Measurements from ENCODE around the gene SAFB. TPM values are rescaled to one million over a fixed set of nuclear protein-coding genes. Genes with fewer than 3 reads are reported as not detected.

The SAFB gene
- total RNA-seq, 2 donors from 2014 or later, result 130 to 153 TPM

GRCh38 chr19:5713228-5713627, 90.3 kb downstream of the SAFB start:
- no peaks in the 10 kb centered on the region for H3K4me1 Mint-ChIP-seq
- WGBS, 2 experiments (ENCODE audit: insufficient coverage in 1 of 2, insufficient read length in 1 of 2), result 93 to 97% methylated on average over 5 to 9 of the region's 9 CpGs
- H3K36me3 ChIP-seq (ENCODE audit: control insufficient read depth, insufficient read depth, low read length), result peaks cover 64% of the 10 kb centered on the region
- no peak overlapping the region for H3K27ac ChIP-seq (ENCODE audit: low read depth, low read length)
- no peaks in the 10 kb centered on the region for H3K27me3 ChIP-seq (ENCODE audit: control insufficient read depth, insufficient read depth, low read length, poor library complexity, severe bottlenecking)
- no peak overlapping the region for H3K27ac Mint-ChIP-seq
- H3K9me3 ChIP-seq (ENCODE audit: control insufficient read depth, low read length), result no peaks in the 10 kb centered on the region
- no peaks in the 10 kb centered on the region for H3K27me3 Mint-ChIP-seq (ENCODE audit: insufficient read depth)
- H3K36me3 Mint-ChIP-seq (ENCODE audit: low read depth), result peaks cover 49% of the 10 kb centered on the region
- TF ChIP-seq, protein P1, sequence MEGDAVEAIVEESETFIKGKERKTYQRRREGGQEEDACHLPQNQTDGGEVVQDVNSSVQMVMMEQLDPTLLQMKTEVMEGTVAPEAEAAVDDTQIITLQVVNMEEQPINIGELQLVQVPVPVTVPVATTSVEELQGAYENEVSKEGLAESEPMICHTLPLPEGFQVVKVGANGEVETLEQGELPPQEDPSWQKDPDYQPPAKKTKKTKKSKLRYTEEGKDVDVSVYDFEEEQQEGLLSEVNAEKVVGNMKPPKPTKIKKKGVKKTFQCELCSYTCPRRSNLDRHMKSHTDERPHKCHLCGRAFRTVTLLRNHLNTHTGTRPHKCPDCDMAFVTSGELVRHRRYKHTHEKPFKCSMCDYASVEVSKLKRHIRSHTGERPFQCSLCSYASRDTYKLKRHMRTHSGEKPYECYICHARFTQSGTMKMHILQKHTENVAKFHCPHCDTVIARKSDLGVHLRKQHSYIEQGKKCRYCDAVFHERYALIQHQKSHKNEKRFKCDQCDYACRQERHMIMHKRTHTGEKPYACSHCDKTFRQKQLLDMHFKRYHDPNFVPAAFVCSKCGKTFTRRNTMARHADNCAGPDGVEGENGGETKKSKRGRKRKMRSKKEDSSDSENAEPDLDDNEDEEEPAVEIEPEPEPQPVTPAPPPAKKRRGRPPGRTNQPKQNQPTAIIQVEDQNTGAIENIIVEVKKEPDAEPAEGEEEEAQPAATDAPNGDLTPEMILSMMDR (conservative IDR thresholded peaks at IDR 0.05), result no peak
- no peak for DNase-seq
- no peaks in the 10 kb centered on the region for H3K9me3 Mint-ChIP-seq
- no peak overlapping the region for H3K9ac ChIP-seq (ENCODE audit: extremely low read depth, low read length, poor library complexity, severe bottlenecking)
- no peaks in the 10 kb centered on the region for H3K4me1 ChIP-seq (ENCODE audit: control insufficient read depth, insufficient read depth, low read length)
- no peak overlapping the region for H3K4me3 ChIP-seq (ENCODE audit: low read length)
- H3K4me3 Mint-ChIP-seq, result no peak overlapping the region

- Histone ChIP-seq H3K4me3 (ENCODE audit: low read length) (no peak overlapping the region), H3K36me3 (ENCODE audit: control insufficient read depth, insufficient read depth, low read length) (peaks cover 58% of the 10 kb centered on the region), H3K9me3 (ENCODE audit: control insufficient read depth, low read length) (no peaks in the 10 kb centered on the region), H3K27me3 (ENCODE audit: control insufficient read depth, insufficient read depth, low read length, poor library complexity, severe bottlenecking) (no peaks in the 10 kb centered on the region), H3K9ac (ENCODE audit: extremely low read depth, low read length, poor library complexity, severe bottlenecking) (no peak overlapping the region), H3K4me1 (ENCODE audit: control insufficient read depth, insufficient read depth, low read length) (peaks cover 3% of the 10 kb centered on the region), H3K27ac (ENCODE audit: low read depth, low read length) (no peak overlapping the region)
- H3K4me3 Mint-ChIP-seq, result no peak overlapping the region
- H3K4me1 Mint-ChIP-seq, result peaks cover 10% of the 10 kb centered on the region
- H3K9me3 Mint-ChIP-seq, result no peaks in the 10 kb centered on the region
- TF ChIP-seq, protein P1 (conservative IDR thresholded peaks at IDR 0.05), result no peak
- no peaks in the 10 kb centered on the region for H3K27me3 Mint-ChIP-seq (ENCODE audit: insufficient read depth)
- H3K27ac Mint-ChIP-seq, result no peak overlapping the region
- no peak for DNase-seq
- WGBS, 2 experiments (ENCODE audit: insufficient coverage in 1 of 2, insufficient read length in 1 of 2), result 93 to 96% methylated on average over 7 to 10 of the region's 10 CpGs
- peaks cover 44% of the 10 kb centered on the region for H3K36me3 Mint-ChIP-seq (ENCODE audit: low read depth)
Measured at GRCh38 chr19:5714816-5715215, 91.9 kb downstream of the SAFB start.

DNA sequence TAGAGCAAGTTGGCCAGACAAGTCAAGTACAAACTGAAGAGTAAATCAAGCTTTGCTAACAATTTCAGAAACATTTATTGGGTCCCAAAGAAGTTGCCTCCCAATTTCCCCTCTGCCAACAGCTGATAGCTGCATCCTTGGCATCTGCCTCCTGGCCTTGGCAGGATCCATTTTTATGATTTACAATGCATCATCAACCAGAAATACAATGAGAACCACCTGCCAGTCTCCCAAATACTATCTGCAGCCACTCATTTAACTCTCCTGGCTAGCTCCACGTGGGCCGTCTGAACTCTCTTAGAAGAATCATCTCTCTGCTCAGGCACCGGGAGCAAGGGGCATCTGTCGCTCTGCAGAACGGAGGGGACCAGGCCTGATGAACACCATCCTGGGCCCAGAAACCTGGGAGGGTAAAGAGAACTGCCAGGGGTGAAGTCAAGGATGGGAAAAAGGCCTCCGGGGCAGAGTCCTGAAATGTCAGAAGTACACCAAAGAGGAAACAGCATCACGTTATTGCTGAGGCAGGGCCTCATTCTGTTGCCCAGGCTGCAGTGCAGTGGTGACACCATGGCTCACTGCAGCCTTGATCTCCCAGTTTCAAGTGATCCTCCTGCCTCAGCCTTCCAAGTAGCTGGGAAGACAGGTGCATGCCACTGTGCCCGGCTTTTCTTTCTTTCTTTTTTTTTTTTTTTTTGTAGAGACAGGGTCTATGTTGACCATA, 94.5 kb downstream of the SAFB start:
- Histone ChIP-seq H3K27me3 (ENCODE audit: control insufficient read depth, insufficient read depth, low read length, poor library complexity, severe bottlenecking) (no peaks in the 10 kb centered on the region), H3K36me3 (ENCODE audit: control insufficient read depth, insufficient read depth, low read length) (peaks cover 34% of the 10 kb centered on the region), H3K9ac (ENCODE audit: extremely low read depth, low read length, poor library complexity, severe bottlenecking) (no peak overlapping the region), H3K4me1 (ENCODE audit: control insufficient read depth, insufficient read depth, low read length) (peaks cover 3% of the 10 kb centered on the region), H3K9me3 (ENCODE audit: control insufficient read depth, low read length) (no peaks in the 10 kb centered on the region), H3K4me3 (ENCODE audit: low read length) (no peak overlapping the region), H3K27ac (ENCODE audit: low read depth, low read length) (no peak overlapping the region)
- TF ChIP-seq, protein P1 (conservative IDR thresholded peaks at IDR 0.05), result no peak
- Mint-ChIP-seq H3K36me3 (ENCODE audit: low read depth) (peaks cover 27% of the 10 kb centered on the region), H3K9me3 (no peaks in the 10 kb centered on the region), H3K4me1 (peaks cover 10% of the 10 kb centered on the region), H3K4me3 (no peak overlapping the region), H3K27me3 (ENCODE audit: insufficient read depth) (no peaks in the 10 kb centered on the region), H3K27ac (peak overlapping the region; percentile 70)
- WGBS, 2 experiments (ENCODE audit: insufficient coverage in 1 of 2, insufficient read length in 1 of 2), result 89 to 92% methylated on average over 6 to 8 of the region's 8 CpGs
- no peak for DNase-seq

Other genes with a start within 250 kb of the SAFB start
- gene ZNRF4, start 167.7 kb upstream of the SAFB start, total RNA-seq, result not detected
- gene TINCR, start 55.1 kb upstream of the SAFB start, total RNA-seq, result 1 to 10 TPM in 1 of 2 donors, under 1 TPM in 1; 0.53 to 1.2 TPM
- gene SAFB2, start 307 bp upstream of the SAFB start, total RNA-seq, result 10 to 100 TPM; 69.2 to 74.6 TPM
- 10 to 100 TPM; 26.3 to 35.0 TPM for gene MICOS13, start 57.4 kb downstream of the SAFB start, total RNA-seq
- 10 to 100 TPM in 1 of 2 donors, 1 to 10 TPM in 1; 7.7 to 12.7 TPM for gene HSD11B1L, start 57.9 kb downstream of the SAFB start, total RNA-seq
- 1,000 to 10,000 TPM; 1,005 to 1,008 TPM for gene RPL36, start 67.2 kb downstream of the SAFB start, total RNA-seq
- 100 to 1,000 TPM in 1 of 2 donors, 10 to 100 TPM in 1; 97.1 to 109 TPM for gene LONP1, start 97.1 kb downstream of the SAFB start, total RNA-seq
- gene CATSPERD, start 97.6 kb downstream of the SAFB start, total RNA-seq, result not detected
- gene PRR22, start 161.7 kb downstream of the SAFB start, total RNA-seq, result 1 to 10 TPM; 1.9 to 3.6 TPM
- 10 to 100 TPM; 19.6 to 36.8 TPM for gene DUS3L, start 168.1 kb downstream of the SAFB start, total RNA-seq
- 1 to 10 TPM; 5.8 to 6.4 TPM for gene NRTN, start 182.0 kb downstream of the SAFB start, total RNA-seq
- not detected for gene FUT6, start 216.6 kb downstream of the SAFB start, total RNA-seq
- 1 to 10 TPM in 1 of 2 donors, not detected in 1; 1.3 TPM for gene FUT3, start 228.4 kb downstream of the SAFB start, total RNA-seq
- gene FUT5, start 247.5 kb downstream of the SAFB start, total RNA-seq, result 1 to 10 TPM in 1 of 2 donors, not detected in 1; 1.3 TPM